HG02943 (cell line): ENCODE measurements around the gene PLA2G4C.

ENCODE experiments used
- ATAC-seq: cut with Tn5 transposase; IDR thresholded peaks from one replicate; pipeline ENCODE4 v1.9.1; 2021; ENCODE audit warnings: mild to moderate bottlenecking, low read depth, moderate library complexity; ENCODE audit not compliant: unreplicated experiment

Gene PLA2G4C

GRCh38 chr19:48061401-48062344, 48.9 kb downstream of the PLA2G4C start:
- ATAC-seq: no peak

GRCh38 chr19:48060381-48060780, 50.2 kb downstream of the PLA2G4C start:
- ATAC-seq: no peak

- ATAC-seq: no peak
These were observed 51.3 kb downstream of the PLA2G4C start for GRCh38 chr19:48059331-48059730.

GRCh38 chr19:48053856-48054255, 56.8 kb downstream of the PLA2G4C start:
- no peak for ATAC-seq

GRCh38 chr19:48053076-48053475, 57.5 kb downstream of the PLA2G4C start:
- ATAC-seq: no peak

- no peak for ATAC-seq
These were observed 59.1 kb downstream of the PLA2G4C start for GRCh38 chr19:48051335-48052033.

GRCh38 chr19:48044561-48044960, 66.1 kb downstream of the PLA2G4C start:
- ATAC-seq: no peak

GRCh38 chr19:48043675-48044258, 66.8 kb downstream of the PLA2G4C start, which contains the start of gene CABP5:
CABP5 (minus strand) TSS chr19:48044079; CDS start chr19:48043922, 157 bp downstream.
- no peak for ATAC-seq

GRCh38 chr19:48041877-48042580, 68.6 kb downstream of the PLA2G4C start:
- ATAC-seq: no peak

- ATAC-seq: no peak
These were observed 73.9 kb downstream of the PLA2G4C start for GRCh38 chr19:48036765-48037164.

GRCh38 chr19:48033604-48034003, 77.0 kb downstream of the PLA2G4C start:
- ATAC-seq: no peak

GRCh38 chr19:48030073-48030472, 80.5 kb downstream of the PLA2G4C start:
- ATAC-seq: no peak

- no peak for ATAC-seq
These were observed 81.2 kb downstream of the PLA2G4C start for GRCh38 chr19:48029431-48029830.

- no peak for ATAC-seq
These were observed 85.1 kb downstream of the PLA2G4C start for GRCh38 chr19:48025480-48025879.

- no peak for ATAC-seq
These were observed 87.1 kb downstream of the PLA2G4C start for GRCh38 chr19:48023518-48023917.

GRCh38 chr19:48023011-48023410, 87.6 kb downstream of the PLA2G4C start:
- ATAC-seq: no peak

- no peak for ATAC-seq
These were observed 89.9 kb downstream of the PLA2G4C start for GRCh38 chr19:48020686-48021085.

GRCh38 chr19:48010932-48011758, 99.5 kb downstream of the PLA2G4C start:
- ATAC-seq: no peak

- no peak for ATAC-seq
These were observed 103.9 kb downstream of the PLA2G4C start for GRCh38 chr19:48006762-48007161.

- no peak for ATAC-seq
These were observed 106.4 kb downstream of the PLA2G4C start for GRCh38 chr19:48004236-48004635.
